ENCODE data around the gene SPEG.

DNA sequence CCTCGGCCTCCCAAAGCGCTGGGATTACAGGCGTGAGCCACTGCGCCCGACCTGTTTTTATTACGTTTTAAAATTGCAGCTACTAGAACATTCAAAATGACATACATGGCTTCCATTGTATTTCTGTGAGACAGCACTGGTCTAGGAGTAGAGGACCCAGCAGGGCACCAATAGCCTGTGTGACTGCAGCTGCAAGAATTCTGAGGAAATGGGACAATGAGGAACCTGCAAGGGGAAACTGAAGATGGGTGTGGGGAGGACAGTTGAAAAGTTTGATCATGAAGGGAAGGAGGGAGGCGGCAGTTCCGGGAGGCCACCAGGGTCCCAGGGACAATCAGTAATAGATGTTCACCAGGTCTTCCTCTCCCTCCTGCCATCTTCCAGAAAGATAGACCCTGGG lies 33.0 kb upstream of the SPEG start:
- TF ChIP-seq RAD21 (IDR thresholded peaks at IDR 0.05; ENCODE audit: low read depth) (no peak), POLR2AphosphoS5 (IDR thresholded peaks at IDR 0.05; ENCODE audit: low read depth, low read length) (no peak), POLR2A (IDR thresholded peaks at IDR 0.05; ENCODE audit: borderline replicate concordance, extremely low read depth, insufficient read depth, insufficient read length) (no peak), SP1 (IDR thresholded peaks at IDR 0.05; ENCODE audit: low read depth) (no peak), MAX (IDR thresholded peaks at IDR 0.05) (no peak), JUND (IDR thresholded peaks at IDR 0.05) (no peak), FOSL1 (IDR thresholded peaks at IDR 0.05; ENCODE audit: low read depth) (no peak), ZBTB33 (IDR thresholded peaks at IDR 0.05; ENCODE audit: extremely low read depth, insufficient replicate concordance, low read length) (no peak), ZNF274 (IDR thresholded peaks at IDR 0.05; ENCODE audit: low read depth, low read length) (no peak), EZH2 (IDR thresholded peaks at IDR 0.05) (no peak), TCF7L2 (IDR thresholded peaks at IDR 0.05; ENCODE audit: borderline replicate concordance, extremely low read depth, insufficient read depth, insufficient read length) (no peak), SIN3A (IDR thresholded peaks at IDR 0.05; ENCODE audit: low read depth) (no peak)
- TF ChIP-seq, protein P1, sequence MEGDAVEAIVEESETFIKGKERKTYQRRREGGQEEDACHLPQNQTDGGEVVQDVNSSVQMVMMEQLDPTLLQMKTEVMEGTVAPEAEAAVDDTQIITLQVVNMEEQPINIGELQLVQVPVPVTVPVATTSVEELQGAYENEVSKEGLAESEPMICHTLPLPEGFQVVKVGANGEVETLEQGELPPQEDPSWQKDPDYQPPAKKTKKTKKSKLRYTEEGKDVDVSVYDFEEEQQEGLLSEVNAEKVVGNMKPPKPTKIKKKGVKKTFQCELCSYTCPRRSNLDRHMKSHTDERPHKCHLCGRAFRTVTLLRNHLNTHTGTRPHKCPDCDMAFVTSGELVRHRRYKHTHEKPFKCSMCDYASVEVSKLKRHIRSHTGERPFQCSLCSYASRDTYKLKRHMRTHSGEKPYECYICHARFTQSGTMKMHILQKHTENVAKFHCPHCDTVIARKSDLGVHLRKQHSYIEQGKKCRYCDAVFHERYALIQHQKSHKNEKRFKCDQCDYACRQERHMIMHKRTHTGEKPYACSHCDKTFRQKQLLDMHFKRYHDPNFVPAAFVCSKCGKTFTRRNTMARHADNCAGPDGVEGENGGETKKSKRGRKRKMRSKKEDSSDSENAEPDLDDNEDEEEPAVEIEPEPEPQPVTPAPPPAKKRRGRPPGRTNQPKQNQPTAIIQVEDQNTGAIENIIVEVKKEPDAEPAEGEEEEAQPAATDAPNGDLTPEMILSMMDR (IDR thresholded peaks at IDR 0.05 in 2 of 3, conservative IDR thresholded peaks at IDR 0.05 in 1 of 3; ENCODE audit: borderline replicate concordance in 1 of 3, insufficient read depth in 1 of 3, low read depth in 2 of 3, low read length in 2 of 3), result no peak
- TF ChIP-seq, protein P2, sequence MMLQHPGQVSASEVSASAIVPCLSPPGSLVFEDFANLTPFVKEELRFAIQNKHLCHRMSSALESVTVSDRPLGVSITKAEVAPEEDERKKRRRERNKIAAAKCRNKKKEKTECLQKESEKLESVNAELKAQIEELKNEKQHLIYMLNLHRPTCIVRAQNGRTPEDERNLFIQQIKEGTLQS (IDR thresholded peaks at IDR 0.05), result no peak
